ENCODE results near the gene LBP. TPM values are rescaled to one million over a fixed set of nuclear protein-coding genes. Genes with fewer than 3 reads are reported as not detected.

The LBP gene
- total and polyA plus RNA-seq, 2 donors (not counting 1 experiment from before 2014, with no cell fraction given), result 0.08 to 0.17 TPM

DNA sequence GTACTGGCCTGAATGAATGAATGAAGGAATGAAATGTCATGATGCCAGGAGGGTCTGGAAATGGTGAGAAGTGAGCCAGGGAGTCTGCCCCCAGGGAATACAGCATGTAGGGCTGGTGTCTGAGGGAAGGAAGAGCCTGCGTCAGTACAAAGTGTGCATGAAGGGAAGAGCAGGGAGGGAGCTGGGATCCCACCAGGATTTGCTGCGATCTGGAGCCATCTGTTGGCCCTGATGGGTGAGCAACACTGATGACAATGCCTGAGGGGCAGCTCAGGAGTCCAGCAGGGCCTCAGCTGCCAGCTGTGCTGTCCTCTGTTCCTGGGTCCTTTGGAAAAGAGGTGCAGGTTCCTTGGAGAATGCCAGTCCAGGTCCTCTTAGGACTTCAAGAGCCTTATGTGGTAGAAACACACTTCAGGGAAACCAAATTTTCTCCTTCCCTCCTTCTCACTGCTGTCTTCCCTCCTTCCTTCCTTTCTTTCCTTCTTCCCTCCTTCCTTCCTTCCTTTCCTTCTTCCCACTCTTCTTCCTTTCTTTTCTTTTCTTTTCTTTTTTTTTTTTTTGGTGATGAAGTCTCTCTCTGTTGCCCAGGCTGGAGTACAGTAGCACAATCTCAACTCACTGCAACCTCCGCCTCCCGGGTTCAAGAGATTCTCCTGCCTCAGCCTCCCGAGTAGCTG is 30.9 kb upstream of the LBP start:
- H2AFZ ChIP-seq (ENCODE audit: low read length), result no peak overlapping the region
- no peaks in the 10 kb centered on the region for H3K36me3 ChIP-seq (ENCODE audit: control insufficient read depth, insufficient read depth, low read length)
- no peak overlapping the region for H3K9ac ChIP-seq (ENCODE audit: insufficient read depth, low read length)
- peak; percentile 37 to 43 for DNase-seq (ENCODE audit: low read depth in 2 of 2)
- H3K4me3 ChIP-seq (replicated peaks in 1 of 4; ENCODE audit: control extremely low read depth in 1 of 4, insufficient read depth in 1 of 4, low read depth in 3 of 4, low read length in 4 of 4), result no peak overlapping the region
- TF ChIP-seq EZH2 (IDR thresholded peaks at IDR 0.05; ENCODE audit: low read length, missing control alignments), result no peak
- TF ChIP-seq, protein P1, sequence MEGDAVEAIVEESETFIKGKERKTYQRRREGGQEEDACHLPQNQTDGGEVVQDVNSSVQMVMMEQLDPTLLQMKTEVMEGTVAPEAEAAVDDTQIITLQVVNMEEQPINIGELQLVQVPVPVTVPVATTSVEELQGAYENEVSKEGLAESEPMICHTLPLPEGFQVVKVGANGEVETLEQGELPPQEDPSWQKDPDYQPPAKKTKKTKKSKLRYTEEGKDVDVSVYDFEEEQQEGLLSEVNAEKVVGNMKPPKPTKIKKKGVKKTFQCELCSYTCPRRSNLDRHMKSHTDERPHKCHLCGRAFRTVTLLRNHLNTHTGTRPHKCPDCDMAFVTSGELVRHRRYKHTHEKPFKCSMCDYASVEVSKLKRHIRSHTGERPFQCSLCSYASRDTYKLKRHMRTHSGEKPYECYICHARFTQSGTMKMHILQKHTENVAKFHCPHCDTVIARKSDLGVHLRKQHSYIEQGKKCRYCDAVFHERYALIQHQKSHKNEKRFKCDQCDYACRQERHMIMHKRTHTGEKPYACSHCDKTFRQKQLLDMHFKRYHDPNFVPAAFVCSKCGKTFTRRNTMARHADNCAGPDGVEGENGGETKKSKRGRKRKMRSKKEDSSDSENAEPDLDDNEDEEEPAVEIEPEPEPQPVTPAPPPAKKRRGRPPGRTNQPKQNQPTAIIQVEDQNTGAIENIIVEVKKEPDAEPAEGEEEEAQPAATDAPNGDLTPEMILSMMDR (conservative IDR thresholded peaks at IDR 0.05 in 1 of 2, IDR thresholded peaks at IDR 0.05 in 1 of 2; ENCODE audit: low read depth in 1 of 2, low read length in 2 of 2), result peak; percentile 26 to 31
- no peak overlapping the region for H3K4me2 ChIP-seq (ENCODE audit: extremely low read depth, insufficient read depth, low read length)
- H3K9me3 ChIP-seq (ENCODE audit: control insufficient read depth, insufficient read depth, low read depth, low read length), result no peaks in the 10 kb centered on the region
- no peak overlapping the region for H3K27ac ChIP-seq (ENCODE audit: insufficient read depth, low read length)
- H4K20me1 ChIP-seq (ENCODE audit: control insufficient read depth, extremely low read depth, insufficient read depth, low read length), result no peaks in the 10 kb centered on the region
- H3K79me2 ChIP-seq (ENCODE audit: control insufficient read depth, insufficient read depth, low read length), result no peaks in the 10 kb centered on the region
- H3K27me3 ChIP-seq (ENCODE audit: control insufficient read depth, insufficient read depth, low read length), result peaks cover 9% of the 10 kb centered on the region
- H3K4me1 ChIP-seq (ENCODE audit: control insufficient read depth, extremely low read depth, insufficient read depth, low read length), result no peaks in the 10 kb centered on the region

DNA sequence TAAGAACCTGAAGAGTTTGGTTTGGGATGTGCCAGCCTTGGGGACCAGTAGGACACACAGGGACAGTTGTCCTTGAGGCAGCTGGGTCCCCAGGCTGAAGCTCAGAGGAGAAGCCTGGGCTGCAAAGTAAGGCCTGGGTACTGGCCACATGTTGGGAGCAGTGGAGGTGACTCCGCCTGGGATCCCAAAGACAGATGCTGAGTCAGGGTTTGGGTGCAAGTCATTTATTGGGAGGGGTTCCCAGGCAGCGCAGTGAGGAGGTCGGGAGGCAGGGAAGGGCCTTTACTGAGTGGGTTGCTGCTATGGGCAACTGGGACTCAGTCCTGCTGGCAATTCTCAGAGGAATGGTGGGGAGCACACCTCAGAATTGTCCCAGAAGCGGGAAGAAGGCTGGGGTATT is 29.9 kb upstream of the LBP start:
- Histone ChIP-seq H4K20me1 (ENCODE audit: control insufficient read depth, extremely low read depth, insufficient read depth, low read length) (no peaks in the 10 kb centered on the region), H3K4me3 (replicated peaks in 1 of 4; ENCODE audit: control extremely low read depth in 1 of 4, insufficient read depth in 1 of 4, low read depth in 3 of 4, low read length in 4 of 4) (no peak overlapping the region), H3K4me2 (ENCODE audit: extremely low read depth, insufficient read depth, low read length) (no peak overlapping the region), H3K27me3 (ENCODE audit: control insufficient read depth, insufficient read depth, low read length) (peaks cover 7% of the 10 kb centered on the region), H3K27ac (ENCODE audit: insufficient read depth, low read length) (no peak overlapping the region), H3K79me2 (ENCODE audit: control insufficient read depth, insufficient read depth, low read length) (no peaks in the 10 kb centered on the region), H3K9ac (ENCODE audit: insufficient read depth, low read length) (no peak overlapping the region), H2AFZ (ENCODE audit: low read length) (no peak overlapping the region), H3K4me1 (ENCODE audit: control insufficient read depth, extremely low read depth, insufficient read depth, low read length) (no peaks in the 10 kb centered on the region), H3K36me3 (ENCODE audit: control insufficient read depth, insufficient read depth, low read length) (no peaks in the 10 kb centered on the region), H3K9me3 (ENCODE audit: control insufficient read depth, insufficient read depth, low read depth, low read length) (no peaks in the 10 kb centered on the region)
- TF ChIP-seq, protein P1 (conservative IDR thresholded peaks at IDR 0.05 in 1 of 2, IDR thresholded peaks at IDR 0.05 in 1 of 2; ENCODE audit: low read depth in 1 of 2, low read length in 2 of 2), result no peak
- no peak for TF ChIP-seq EZH2 (IDR thresholded peaks at IDR 0.05; ENCODE audit: low read length, missing control alignments)
- DNase-seq (ENCODE audit: low read depth in 2 of 2), result no peak

GRCh38 chr20:38317422-38317821 is 28.9 kb upstream of the LBP start:
- no peak for DNase-seq (ENCODE audit: low read depth in 2 of 2)
- TF ChIP-seq EZH2 (IDR thresholded peaks at IDR 0.05; ENCODE audit: low read length, missing control alignments), result no peak
- TF ChIP-seq, protein P1 (conservative IDR thresholded peaks at IDR 0.05 in 1 of 2, IDR thresholded peaks at IDR 0.05 in 1 of 2; ENCODE audit: low read depth in 1 of 2, low read length in 2 of 2), result no peak

More at GRCh38 chr20:38317422-38317821, 28.9 kb upstream of the LBP start:
- no peak overlapping the region for H3K9ac ChIP-seq (ENCODE audit: insufficient read depth, low read length)
- H3K4me2 ChIP-seq (ENCODE audit: extremely low read depth, insufficient read depth, low read length), result no peak overlapping the region
- H3K9me3 ChIP-seq (ENCODE audit: control insufficient read depth, insufficient read depth, low read depth, low read length), result no peaks in the 10 kb centered on the region
- peaks cover 7% of the 10 kb centered on the region for H3K27me3 ChIP-seq (ENCODE audit: control insufficient read depth, insufficient read depth, low read length)
- no peaks in the 10 kb centered on the region for H3K79me2 ChIP-seq (ENCODE audit: control insufficient read depth, insufficient read depth, low read length)
- no peak overlapping the region for H3K4me3 ChIP-seq (replicated peaks in 1 of 4; ENCODE audit: control extremely low read depth in 1 of 4, insufficient read depth in 1 of 4, low read depth in 3 of 4, low read length in 4 of 4)
- no peaks in the 10 kb centered on the region for H3K36me3 ChIP-seq (ENCODE audit: control insufficient read depth, insufficient read depth, low read length)
- no peaks in the 10 kb centered on the region for H3K4me1 ChIP-seq (ENCODE audit: control insufficient read depth, extremely low read depth, insufficient read depth, low read length)
- no peaks in the 10 kb centered on the region for H4K20me1 ChIP-seq (ENCODE audit: control insufficient read depth, extremely low read depth, insufficient read depth, low read length)
- no peak overlapping the region for H3K27ac ChIP-seq (ENCODE audit: insufficient read depth, low read length)
- no peak overlapping the region for H2AFZ ChIP-seq (ENCODE audit: low read length)

Data from fibroblast of lung (primary cell).